ENCODE measurements around the gene RTRAF. TPM values are rescaled to one million over a fixed set of nuclear protein-coding genes. Genes with fewer than 3 reads are reported as not detected.

The RTRAF gene
- total RNA-seq, 1 donor from 2014 or later: 159 TPM

Other genes with a start within 250 kb of the RTRAF start
- gene GNG2, start 128.9 kb upstream of the RTRAF start, total RNA-seq: 7.0 TPM
- 37.3 TPM for gene NID2, start 79.5 kb downstream of the RTRAF start, total RNA-seq